NB4 (cell line): ENCODE data around the gene ISCA1.

Experiments
- DNase-seq: peaks from one replicate; pipeline ENCODE4 v3.0.0; 2010; ENCODE audit warnings: low read depth
- H3K4me3 ChIP-seq: one replicate; pipeline ENCODE4 v1.5.1; 2011; ENCODE audit warnings: mild to moderate bottlenecking, low read depth, low read length, moderate library complexity
- CTCF ChIP-seq: IDR thresholded peaks from one replicate; pipeline ENCODE4 v1.5.1; 2012; ENCODE audit warnings: low read depth, low read length
- MAX ChIP-seq: IDR thresholded peaks from 2 replicates; pipeline ENCODE4 v1.6.1; 2011; ENCODE audit warnings: low read depth, low read length
- MYC ChIP-seq: IDR thresholded peaks from 2 replicates; pipeline ENCODE4 v1.6.1; 2011; ENCODE audit warnings: low read depth, low read length
- POLR2A ChIP-seq: IDR thresholded peaks from 2 replicates; pipeline ENCODE4 v1.6.1; 2011; ENCODE audit warnings: mild to moderate bottlenecking; ENCODE audit not compliant: insufficient read length; ENCODE audit errors: extremely low read depth

ISCA1 gene

GRCh38 chr9:86308687-86309086, 26.3 kb upstream of the ISCA1 start:
- no peak overlapping the region for H3K4me3 ChIP-seq
- DNase-seq = no peak
- no peak for TF ChIP-seq MYC
- TF ChIP-seq MAX = no peak
- TF ChIP-seq CTCF = no peak
- no peak for TF ChIP-seq POLR2A

- H3K4me3 ChIP-seq = no peak overlapping the region
- no peak for DNase-seq
- TF ChIP-seq POLR2A (no peak), MAX (no peak), MYC (no peak), CTCF (no peak)
Observed at GRCh38 chr9:86304236-86304730, 21.9 kb upstream of the ISCA1 start.

- DNase-seq = peak; percentile 19
- TF ChIP-seq MAX (no peak), CTCF (no peak), POLR2A (no peak), MYC (no peak)
- H3K4me3 ChIP-seq = no peak overlapping the region
Observed at GRCh38 chr9:86303316-86303975, 21.1 kb upstream of the ISCA1 start.

- TF ChIP-seq POLR2A (no peak), CTCF (no peak), MYC (no peak), MAX (no peak)
- DNase-seq = no peak
- H3K4me3 ChIP-seq = no peak overlapping the region
Observed at GRCh38 chr9:86301686-86302085, 19.3 kb upstream of the ISCA1 start.

GRCh38 chr9:86300701-86301100, 18.4 kb upstream of the ISCA1 start:
- TF ChIP-seq MAX (no peak), MYC (no peak), POLR2A (no peak), CTCF (no peak)
- H3K4me3 ChIP-seq = no peak overlapping the region
- DNase-seq = no peak
